GM19025 (cell line): ENCODE results near the gene MPV17.
"Not testable (repeated sequence)": the region's sequence is repeated elsewhere in the genome, so short reads cannot be mapped to it uniquely, and the experiment has no call there.

Source experiments
- ATAC-seq: cut with Tn5 transposase; IDR thresholded peaks from one replicate; pipeline ENCODE4 v1.9.1; 2021; ENCODE audit warnings: mild to moderate bottlenecking, low read depth, moderate library complexity; ENCODE audit not compliant: unreplicated experiment

MPV17 gene

GRCh38 chr2:27270131-27270530, 52.8 kb downstream of the MPV17 start:
- ATAC-seq, result no peak

DNA sequence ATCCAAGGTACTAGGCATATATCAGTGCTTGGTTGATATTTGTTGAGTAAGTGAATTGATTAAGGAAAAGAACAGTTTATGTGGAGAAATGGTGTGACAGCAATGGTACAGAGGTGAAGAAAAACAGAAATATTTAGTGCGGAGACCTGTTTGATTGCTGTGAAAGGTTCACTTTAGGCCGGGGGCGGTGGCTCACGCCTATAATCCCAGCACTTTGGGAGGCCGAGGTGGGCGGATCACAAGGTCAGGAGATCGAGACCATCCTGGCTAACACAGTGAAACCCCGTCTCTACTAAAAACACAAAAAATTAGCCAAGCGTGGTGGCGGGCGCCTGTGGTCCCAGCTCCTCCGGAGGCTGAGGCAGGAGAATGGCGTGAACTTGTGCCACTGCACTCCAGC, 54.6 kb downstream of the MPV17 start:
- not testable (repeated sequence) for ATAC-seq

DNA sequence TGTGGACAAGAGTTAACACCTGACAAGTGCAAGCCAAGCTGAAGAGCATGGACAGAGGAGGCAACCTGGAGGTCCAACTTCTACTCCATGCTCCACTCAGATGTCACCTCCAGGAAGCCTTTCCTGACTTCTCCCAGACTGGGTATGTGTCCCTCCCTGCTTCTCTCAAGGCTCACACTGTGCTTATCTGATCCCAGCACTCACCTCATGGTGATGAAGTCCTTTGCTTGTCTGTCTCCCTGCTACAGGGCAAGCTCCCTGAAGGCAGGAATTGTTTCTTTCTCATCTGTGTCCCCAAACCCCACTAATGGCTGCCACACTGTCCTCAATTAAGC, 57.4 kb downstream of the MPV17 start:
- ATAC-seq, result no peak

DNA sequence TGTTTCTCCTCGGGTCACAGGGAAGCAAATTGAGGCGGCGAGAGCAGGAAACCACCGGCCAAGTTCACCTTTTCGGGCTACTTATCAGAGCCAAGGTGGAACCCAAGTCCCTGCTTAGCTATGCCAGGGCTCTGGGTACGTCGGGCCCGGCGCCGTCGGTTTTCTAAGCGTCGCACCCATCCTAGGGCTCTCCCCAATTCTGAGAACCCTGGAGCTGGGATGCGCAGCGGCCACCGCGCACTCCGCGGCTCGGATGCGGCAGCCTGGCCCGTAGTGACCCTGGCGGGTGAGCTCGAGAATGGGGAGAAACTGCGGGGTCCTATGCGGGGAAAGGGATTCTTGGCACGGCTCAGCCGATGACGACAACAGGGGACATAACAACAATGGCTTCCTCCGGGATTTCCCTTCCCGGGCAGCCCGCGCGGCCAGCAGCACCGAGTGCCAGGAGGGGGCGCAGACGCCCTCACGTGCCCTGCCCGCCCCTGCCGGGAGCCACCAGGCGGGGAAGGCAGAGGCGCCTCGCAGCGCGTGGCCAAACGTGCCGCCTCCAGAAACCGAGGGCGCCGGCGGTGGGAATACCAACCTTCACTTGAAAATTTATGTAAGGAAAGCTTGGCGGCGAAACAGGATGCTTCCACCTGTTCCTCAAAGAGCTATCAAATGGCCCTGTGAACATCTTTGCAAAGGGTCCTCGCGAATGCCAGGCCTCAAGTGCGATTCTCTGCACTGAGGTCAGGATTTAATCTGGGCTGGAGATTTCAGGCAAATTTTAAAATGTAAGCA, 58.0 kb downstream of the MPV17 start:
- ATAC-seq, result no peak

DNA sequence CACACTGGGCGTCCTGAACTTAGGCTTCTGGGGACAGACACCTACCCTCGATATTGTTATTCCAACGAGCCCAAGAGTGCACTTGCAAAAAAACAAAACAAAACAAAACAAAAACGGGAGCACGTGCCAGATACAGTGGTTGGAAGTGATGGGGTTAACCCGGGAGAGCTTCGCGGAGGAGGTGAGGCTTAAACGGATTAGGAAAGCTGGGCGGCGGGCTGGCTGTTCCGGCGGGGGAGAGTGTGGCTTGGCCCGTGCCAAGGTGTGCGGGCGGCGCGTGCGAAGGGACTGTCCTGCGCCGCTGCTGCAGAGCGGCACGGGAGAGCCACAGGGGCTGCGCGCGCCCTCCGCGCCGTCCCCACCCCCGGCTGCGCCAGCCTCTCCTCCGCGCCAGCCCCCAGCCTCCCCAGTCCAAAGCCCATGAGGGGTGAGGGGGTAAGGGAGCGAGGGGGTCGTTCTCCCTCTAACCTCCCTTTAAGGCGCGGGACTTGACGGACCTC, 58.6 kb downstream of the MPV17 start:
- no peak for ATAC-seq

- ATAC-seq, result no peak
Measured at GRCh38 chr2:27263287-27264252, 59.3 kb downstream of the MPV17 start.

GRCh38 chr2:27262379-27263286, 60.3 kb downstream of the MPV17 start, which contains the start of gene SLC30A3:
SLC30A3 (minus strand) TSS chr2:27263047; CDS start chr2:27262906, 141 bp downstream.
- ATAC-seq, result no peak

DNA sequence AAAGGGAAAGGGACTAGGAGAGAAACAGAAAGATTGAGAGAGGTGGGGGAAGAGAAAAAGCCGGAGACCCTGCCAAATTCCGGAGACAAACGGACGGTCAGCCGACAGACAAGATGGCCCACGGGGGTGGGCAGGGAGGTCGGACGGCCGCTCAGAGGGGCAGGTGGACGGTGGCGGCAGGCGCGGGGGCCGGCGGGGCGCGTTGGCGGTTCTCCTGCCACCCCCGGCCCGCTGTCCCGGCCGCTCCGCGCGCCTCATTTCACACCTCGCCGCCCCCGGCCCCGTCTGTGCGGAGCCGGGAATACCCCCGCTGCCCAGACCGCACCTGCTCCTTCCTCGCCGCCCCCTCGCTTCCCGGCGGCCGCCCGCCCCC, 61.0 kb downstream of the MPV17 start:
- ATAC-seq, result no peak

GRCh38 chr2:27261241-27261925, 61.5 kb downstream of the MPV17 start:
- no peak for ATAC-seq
